Ishikawa (cell line): ENCODE data around the gene EVA1A.

Experiments used
- EP300 ChIP-seq: IDR thresholded peaks from 2 replicates; pipeline ENCODE4 v1.6.1; 2012; ENCODE audit warnings: borderline replicate concordance
- TAF1 ChIP-seq: IDR thresholded peaks from 2 replicates; pipeline ENCODE4 v1.6.1; 2012; ENCODE audit warnings: low read depth, mild to moderate bottlenecking
- YY1 ChIP-seq: IDR thresholded peaks from 2 replicates; pipeline ENCODE4 v1.6.1; 2012; ENCODE audit warnings: low read depth
- TF ChIP-seq, protein P1 (sequence below): IDR thresholded peaks from 2 replicates; pipeline ENCODE4 v1.6.1; 2012; ENCODE audit warnings: low read depth, mild to moderate bottlenecking

DNA sequence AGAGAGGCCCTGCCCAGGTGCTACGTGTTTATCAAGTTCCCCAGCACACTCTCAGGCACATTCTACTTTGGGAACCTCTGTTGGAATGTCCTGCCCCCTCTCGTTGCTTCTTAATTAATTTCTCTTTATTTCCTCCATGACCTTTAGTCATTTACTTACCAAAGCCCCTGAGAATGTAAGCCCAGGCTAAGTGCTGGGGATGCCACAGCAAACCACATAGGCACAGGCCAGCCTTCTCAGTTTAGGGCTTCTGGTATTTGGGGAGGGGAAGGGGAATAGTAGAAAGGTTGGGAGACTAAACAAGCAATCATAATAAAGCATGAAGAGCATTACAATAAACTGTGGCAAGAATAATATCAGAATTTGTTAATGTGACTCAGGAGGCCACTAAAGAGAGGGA, 85.7 kb downstream of the EVA1A start:
- no peak for TF ChIP-seq EP300
- TF ChIP-seq TAF1 = no peak
- no peak for TF ChIP-seq YY1
- TF ChIP-seq, protein P1, sequence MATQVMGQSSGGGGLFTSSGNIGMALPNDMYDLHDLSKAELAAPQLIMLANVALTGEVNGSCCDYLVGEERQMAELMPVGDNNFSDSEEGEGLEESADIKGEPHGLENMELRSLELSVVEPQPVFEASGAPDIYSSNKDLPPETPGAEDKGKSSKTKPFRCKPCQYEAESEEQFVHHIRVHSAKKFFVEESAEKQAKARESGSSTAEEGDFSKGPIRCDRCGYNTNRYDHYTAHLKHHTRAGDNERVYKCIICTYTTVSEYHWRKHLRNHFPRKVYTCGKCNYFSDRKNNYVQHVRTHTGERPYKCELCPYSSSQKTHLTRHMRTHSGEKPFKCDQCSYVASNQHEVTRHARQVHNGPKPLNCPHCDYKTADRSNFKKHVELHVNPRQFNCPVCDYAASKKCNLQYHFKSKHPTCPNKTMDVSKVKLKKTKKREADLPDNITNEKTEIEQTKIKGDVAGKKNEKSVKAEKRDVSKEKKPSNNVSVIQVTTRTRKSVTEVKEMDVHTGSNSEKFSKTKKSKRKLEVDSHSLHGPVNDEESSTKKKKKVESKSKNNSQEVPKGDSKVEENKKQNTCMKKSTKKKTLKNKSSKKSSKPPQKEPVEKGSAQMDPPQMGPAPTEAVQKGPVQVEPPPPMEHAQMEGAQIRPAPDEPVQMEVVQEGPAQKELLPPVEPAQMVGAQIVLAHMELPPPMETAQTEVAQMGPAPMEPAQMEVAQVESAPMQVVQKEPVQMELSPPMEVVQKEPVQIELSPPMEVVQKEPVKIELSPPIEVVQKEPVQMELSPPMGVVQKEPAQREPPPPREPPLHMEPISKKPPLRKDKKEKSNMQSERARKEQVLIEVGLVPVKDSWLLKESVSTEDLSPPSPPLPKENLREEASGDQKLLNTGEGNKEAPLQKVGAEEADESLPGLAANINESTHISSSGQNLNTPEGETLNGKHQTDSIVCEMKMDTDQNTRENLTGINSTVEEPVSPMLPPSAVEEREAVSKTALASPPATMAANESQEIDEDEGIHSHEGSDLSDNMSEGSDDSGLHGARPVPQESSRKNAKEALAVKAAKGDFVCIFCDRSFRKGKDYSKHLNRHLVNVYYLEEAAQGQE = no peak
